SK-N-SH treated with all-trans-retinoic acid at 6 μM for 48 hours (cell line): Measurements from ENCODE around the gene RNF26.

Source experiments
- CREB5 ChIP-seq: fragments of 250-450 bp; sonication (Bioruptor Pico); IDR thresholded peaks from 2 replicates; pipeline ENCODE4 v1.5.1; 2020; ENCODE audit warnings: low read depth, mild to moderate bottlenecking, moderate library complexity
- ISL1 ChIP-seq: fragments of 250-450 bp; sonication (Bioruptor Pico); IDR thresholded peaks from 2 replicates; pipeline ENCODE4 v2.1.2; 2022; ENCODE audit warnings: mild to moderate bottlenecking, moderate library complexity
- TCF4 ChIP-seq: fragments of 250-450 bp; sonication (Bioruptor Pico); IDR thresholded peaks from 2 replicates; pipeline ENCODE4 v1.8.0; 2021; ENCODE audit warnings: mild to moderate bottlenecking, moderate library complexity, borderline replicate concordance
- ZFP30 ChIP-seq: fragments of 450-650 bp; formaldehyde crosslinking; IDR thresholded peaks from 2 replicates; pipeline ENCODE4 v1.5.0; 2022; ENCODE audit warnings: mild to moderate bottlenecking, moderate library complexity
- TF ChIP-seq, protein P1 (sequence below): fragments of 250-450 bp; sonication (Bioruptor Pico); IDR thresholded peaks from 2 replicates; pipeline ENCODE4 v1.8.0; 2021; ENCODE audit warnings: low read depth, mild to moderate bottlenecking, moderate library complexity, borderline replicate concordance

DNA sequence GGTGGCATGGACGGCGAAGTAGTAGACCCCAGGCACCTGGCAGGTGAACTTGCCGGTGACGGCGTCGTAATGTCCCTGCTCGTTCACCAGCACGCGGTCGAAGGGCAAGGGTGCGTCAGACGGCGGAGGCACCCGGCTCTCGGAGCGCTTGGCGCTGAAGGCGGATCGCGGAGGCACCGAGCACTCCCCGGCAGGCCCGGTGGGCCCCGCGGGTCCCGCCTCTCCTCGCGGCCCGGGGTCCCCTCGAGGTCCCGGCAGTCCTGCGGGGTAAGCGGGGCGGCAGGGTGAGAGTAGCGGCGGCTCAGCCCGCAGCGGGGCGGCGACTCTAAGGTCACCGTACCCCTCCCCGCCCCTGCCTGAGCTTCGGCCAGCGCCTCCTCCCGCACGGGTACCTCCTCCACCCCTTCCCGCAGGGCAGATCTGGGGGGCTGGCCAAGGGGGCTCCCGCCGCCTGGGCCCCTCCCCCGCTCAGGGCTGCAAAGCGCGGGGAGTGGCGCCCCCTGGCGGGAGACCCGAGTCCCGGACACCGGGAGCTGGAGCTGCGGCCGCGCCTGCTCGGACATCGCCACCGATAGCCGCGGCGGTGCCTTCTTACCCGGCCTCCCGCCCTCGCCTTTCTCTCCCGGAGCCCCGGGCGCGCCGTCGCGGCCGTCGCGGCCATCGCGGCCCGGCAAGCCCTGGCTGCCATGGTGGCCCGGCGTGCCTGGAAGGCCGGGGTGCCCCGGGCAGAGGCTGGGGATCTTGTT, 5.4 kb downstream of the RNF26 start:
- TF ChIP-seq ZFP30 (no peak), ISL1 (CRISPR knock-in tag) (no peak), TCF4 (CRISPR knock-in tag) (no peak), CREB5 (CRISPR knock-in tag) (no peak)
- TF ChIP-seq, protein P1, sequence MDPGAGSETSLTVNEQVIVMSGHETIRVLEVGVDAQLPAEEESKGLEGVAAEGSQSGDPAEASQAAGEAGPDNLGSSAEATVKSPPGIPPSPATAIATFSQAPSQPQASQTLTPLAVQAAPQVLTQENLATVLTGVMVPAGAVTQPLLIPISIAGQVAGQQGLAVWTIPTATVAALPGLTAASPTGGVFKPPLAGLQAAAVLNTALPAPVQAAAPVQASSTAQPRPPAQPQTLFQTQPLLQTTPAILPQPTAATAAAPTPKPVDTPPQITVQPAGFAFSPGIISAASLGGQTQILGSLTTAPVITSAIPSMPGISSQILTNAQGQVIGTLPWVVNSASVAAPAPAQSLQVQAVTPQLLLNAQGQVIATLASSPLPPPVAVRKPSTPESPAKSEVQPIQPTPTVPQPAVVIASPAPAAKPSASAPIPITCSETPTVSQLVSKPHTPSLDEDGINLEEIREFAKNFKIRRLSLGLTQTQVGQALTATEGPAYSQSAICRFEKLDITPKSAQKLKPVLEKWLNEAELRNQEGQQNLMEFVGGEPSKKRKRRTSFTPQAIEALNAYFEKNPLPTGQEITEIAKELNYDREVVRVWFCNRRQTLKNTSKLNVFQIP (CRISPR knock-in tag): no peak
